Endothelial cell of umbilical vein (primary cell): ENCODE data around the gene MOXD1. TPM values are rescaled to one million over a fixed set of nuclear protein-coding genes. Genes with fewer than 3 reads are reported as not detected.

Experiments
- BruUV-seq: library from RNA; stranded (reverse); fragments of 400-500 nt; replicated peaks from 2 replicates; lab custom pipeline; 2021; lab: Mats Ljungman, UMichigan
- CTCF ChIA-PET: fragments of 300-600, 350-600 bp; sonication (Branson Sonifier 250); formaldehyde crosslinking; loops from one replicate; lab custom pipeline; 2021; ENCODE audit warnings: antibody characterized with exemption, inconsistent platforms; lab: Charles Lee
- POLR2A ChIA-PET: fragments of 300-600, 350-600 bp; sonication (Branson Sonifier 250); formaldehyde crosslinking; loops from one replicate; lab custom pipeline; 2021; ENCODE audit warnings: antibody characterized with exemption, inconsistent platforms; lab: Charles Lee
- DNase-seq: peaks from one replicate; pipeline ENCODE4 v3.0.0-alpha.2; 2011; ENCODE audit warnings: low read depth, low spot score
- FAIRE-seq: peaks from 2 replicates; lab custom pipeline; 2011; peaks lifted over from hg19 to GRCh38; lab: Jason Lieb, UNC
- H2AFZ ChIP-seq: 2 replicates; pipeline ENCODE4 v1.6.0; 2012; ENCODE audit warnings: low read depth, low read length, control low read depth, inconsistent platforms
- H3K27ac ChIP-seq: 2 replicates; pipeline ENCODE4 v1.5.1; 2011; ENCODE audit warnings: low read depth, mild to moderate bottlenecking, control low read depth, low read length, moderate library complexity; ENCODE audit not compliant: insufficient read depth
- H3K27me3 ChIP-seq, 2 experiments: 2 replicates each; pipeline versions ENCODE4 v1.6.0 to v1.6.1; 2011; ENCODE audit warnings: low read length in 2 of 2, mixed read lengths in 1 of 2; ENCODE audit not compliant: control insufficient read depth in 2 of 2, insufficient read depth in 2 of 2
- H3K36me3 ChIP-seq, 2 experiments: 2 replicates in 1 of 2; 3 replicates in 1 of 2; pipeline ENCODE4 v1.5.1; 2011; ENCODE audit warnings: low read length in 2 of 2, mild to moderate bottlenecking in 1 of 2, moderate library complexity in 1 of 2; ENCODE audit not compliant: control insufficient read depth in 2 of 2, insufficient read depth in 2 of 2; ENCODE audit errors: extremely low read depth in 1 of 2
- H3K4me1 ChIP-seq: 3 replicates; pipeline ENCODE4 v1.5.1; 2011; ENCODE audit warnings: mild to moderate bottlenecking, low read length; ENCODE audit not compliant: control insufficient read depth, insufficient read depth; ENCODE audit errors: extremely low read depth
- H3K4me2 ChIP-seq: 2 replicates; pipeline ENCODE4 v1.6.1; 2011; ENCODE audit warnings: low read length, control low read depth, mixed read lengths; ENCODE audit not compliant: insufficient read depth
- H3K4me3 ChIP-seq, 3 experiments: fragments of 200-600 bp in 1 of 3; sonication (generic), shearing (Covaris generic) in 1 of 3; replicated peaks in 1 of 3; 2 replicates each; pipeline ENCODE4 v1.5.1; 2011 to 2016; ENCODE audit warnings: control low read depth in 3 of 3, low read length in 3 of 3, mild to moderate bottlenecking in 2 of 3, inconsistent platforms in 1 of 3, low read depth in 1 of 3, moderate library complexity in 1 of 3; ENCODE audit not compliant: insufficient read depth in 1 of 3
- H3K79me2 ChIP-seq: 2 replicates; pipeline ENCODE4 v1.6.0; 2012; ENCODE audit warnings: low read length, inconsistent platforms; ENCODE audit not compliant: control insufficient read depth, insufficient read depth
- H3K9ac ChIP-seq: replicated peaks from 2 replicates; pipeline ENCODE3; 2011; ENCODE audit warnings: low read length, control low read depth; ENCODE audit not compliant: insufficient read depth; ENCODE audit errors: extremely low read depth
- H3K9me1 ChIP-seq: replicated peaks from 3 replicates; pipeline ENCODE4 v1.6.0; 2011; ENCODE audit warnings: mild to moderate bottlenecking, low read length; ENCODE audit not compliant: control insufficient read depth, insufficient read depth; ENCODE audit errors: extremely low read depth
- H3K9me3 ChIP-seq: replicated peaks from 2 replicates; pipeline ENCODE4 v1.5.1; 2012; ENCODE audit warnings: low read length, inconsistent platforms; ENCODE audit not compliant: control insufficient read depth, insufficient read depth
- H4K20me1 ChIP-seq: replicated peaks from 2 replicates; pipeline ENCODE3; 2011; ENCODE audit warnings: mild to moderate bottlenecking, low read length; ENCODE audit not compliant: control insufficient read depth, insufficient read depth; ENCODE audit errors: extremely low read depth
- FOS ChIP-seq: IDR thresholded peaks from 2 replicates; pipeline ENCODE4 v1.6.1; 2011; ENCODE audit warnings: mild to moderate bottlenecking, low read length, moderate library complexity, borderline replicate concordance; ENCODE audit not compliant: insufficient read depth
- JUN ChIP-seq: IDR thresholded peaks from 2 replicates; pipeline ENCODE4 v1.6.1; 2011; ENCODE audit warnings: borderline replicate concordance, low read depth; ENCODE audit not compliant: insufficient read length, insufficient read depth
- MAX ChIP-seq: IDR thresholded peaks from 2 replicates; pipeline ENCODE4 v1.6.1; 2011; ENCODE audit not compliant: insufficient read depth, insufficient read length
- POLR2A ChIP-seq: IDR thresholded peaks from 2 replicates; pipeline ENCODE4 v1.6.1; 2012; ENCODE audit warnings: low read depth, mild to moderate bottlenecking, control low read depth, low read length
- dilution Hi-C: fragments of 300-500 bp; cut with MboI; formaldehyde crosslinking; loops from one replicate; pipeline ENCODE4 v1.15.0; 2019; ENCODE audit warnings: low sequenced_read_pairs; ENCODE audit not compliant: extremely low pct_ligation_motif_present
- intact Hi-C: fragments of 100-400 bp; cut with micrococcal nuclease; formaldehyde crosslinking; loops from one replicate; pipeline ENCODE4 v1.10.0; 2022
- polyA plus RNA-seq, 4 experiments: library from polyadenylated mRNA; depleted of rRNA in 3 of 4; stranded (reverse) in 3 of 4; unstranded in 1 of 4; fragments of >200 nt; gene quantifications; 2 replicates each; pipeline versions ENCODE4 v1.2.1 to v1.2.3, GENCODE V29; 2011 to 2012; ENCODE audit warnings: missing spikeins in 1 of 4
- total RNA-seq: library from RNA; stranded (reverse); gene quantifications from 2 replicates; pipeline ENCODE4 v1.2.3, GENCODE V29; 2021
- TF ChIP-seq, protein P1 (sequence below), 2 donors: IDR thresholded peaks; 1 replicate in 1 of 2; 2 replicates in 1 of 2; pipeline ENCODE4 v1.5.1; 2011; ENCODE audit warnings: low read length in 2 of 2, mild to moderate bottlenecking in 2 of 2, moderate library complexity in 2 of 2, control low read depth in 1 of 2, inconsistent platforms in 1 of 2, low read depth in 1 of 2; ENCODE audit not compliant: insufficient read depth in 1 of 2; ENCODE audit errors: extremely low read depth in 1 of 2

Gene MOXD1
- total and polyA plus RNA-seq, 2 donors (not counting 3 experiments of a cell fraction or from before 2014, with no cell fraction given) = 0.01 TPM; not detected in 1

- Histone ChIP-seq H2AFZ (no peak overlapping the region), H3K27ac (no peak overlapping the region), H3K9me3 (no peaks in the 10 kb centered on the region), H3K4me2 (no peak overlapping the region), H4K20me1 (no peaks in the 10 kb centered on the region), H3K36me3 (no peaks in the 10 kb centered on the region), H3K79me2 (no peaks in the 10 kb centered on the region), H3K9me1 (no peaks in the 10 kb centered on the region), H3K4me1 (peaks cover 9% of the 10 kb centered on the region), H3K27me3 (peaks cover 41 to 68% of the 10 kb centered on the region in 2 experiments), H3K9ac (no peak overlapping the region), H3K4me3 (no peak overlapping the region)
- TF ChIP-seq FOS (peak; percentile 44), MAX (no peak), JUN (no peak), POLR2A (no peak)
- intact Hi-C loops (no loop called here), dilution Hi-C loops (no loop called here)
- POLR2A ChIA-PET = no interaction called here
- FAIRE-seq (no peak), DNase-seq (no peak)
- BruUV-seq = no TSS peak
- CTCF ChIA-PET = no interaction called here
Observed at GRCh38 chr6:132399376-132400074, 1.8 kb downstream of the MOXD1 start.

GRCh38 chr6:132395015-132395597 is 6.2 kb downstream of the MOXD1 start:
- CTCF ChIA-PET = interaction anchor here (0.7 kb wide), 1 partner anchor 99 kb away, joined by 3 read pairs; no protein-coding TSS in a partner anchor
- BruUV-seq = no TSS peak
- Histone ChIP-seq H3K4me3 (no peak overlapping the region), H3K36me3 (no peaks in the 10 kb centered on the region), H3K9me1 (no peaks in the 10 kb centered on the region), H3K9ac (no peak overlapping the region), H2AFZ (no peak overlapping the region), H3K4me1 (no peaks in the 10 kb centered on the region), H3K27me3 (peaks cover 7 to 36% of the 10 kb centered on the region in 2 experiments), H3K9me3 (no peaks in the 10 kb centered on the region), H3K27ac (no peak overlapping the region), H4K20me1 (no peaks in the 10 kb centered on the region), H3K79me2 (no peaks in the 10 kb centered on the region), H3K4me2 (no peak overlapping the region)
- intact Hi-C loops (no loop called here), dilution Hi-C loops (no loop called here)
- TF ChIP-seq, protein P1, sequence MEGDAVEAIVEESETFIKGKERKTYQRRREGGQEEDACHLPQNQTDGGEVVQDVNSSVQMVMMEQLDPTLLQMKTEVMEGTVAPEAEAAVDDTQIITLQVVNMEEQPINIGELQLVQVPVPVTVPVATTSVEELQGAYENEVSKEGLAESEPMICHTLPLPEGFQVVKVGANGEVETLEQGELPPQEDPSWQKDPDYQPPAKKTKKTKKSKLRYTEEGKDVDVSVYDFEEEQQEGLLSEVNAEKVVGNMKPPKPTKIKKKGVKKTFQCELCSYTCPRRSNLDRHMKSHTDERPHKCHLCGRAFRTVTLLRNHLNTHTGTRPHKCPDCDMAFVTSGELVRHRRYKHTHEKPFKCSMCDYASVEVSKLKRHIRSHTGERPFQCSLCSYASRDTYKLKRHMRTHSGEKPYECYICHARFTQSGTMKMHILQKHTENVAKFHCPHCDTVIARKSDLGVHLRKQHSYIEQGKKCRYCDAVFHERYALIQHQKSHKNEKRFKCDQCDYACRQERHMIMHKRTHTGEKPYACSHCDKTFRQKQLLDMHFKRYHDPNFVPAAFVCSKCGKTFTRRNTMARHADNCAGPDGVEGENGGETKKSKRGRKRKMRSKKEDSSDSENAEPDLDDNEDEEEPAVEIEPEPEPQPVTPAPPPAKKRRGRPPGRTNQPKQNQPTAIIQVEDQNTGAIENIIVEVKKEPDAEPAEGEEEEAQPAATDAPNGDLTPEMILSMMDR (IDR thresholded peaks at IDR 0.05; ENCODE audit: extremely low read depth in 1 of 2, insufficient read depth in 1 of 2, low read depth in 1 of 2, low read length in 2 of 2) = no peak
- DNase-seq (no peak), FAIRE-seq (no peak)
- POLR2A ChIA-PET = no interaction called here
